Vagina (tissue), 2 donors: ENCODE data around the gene BPIFB6.

Experiments
- POLR2A ChIP-seq, 2 donors: fragments of 450-650 bp; IDR thresholded peaks; one replicate each; pipeline ENCODE4 v1.6.1; 2017; ENCODE audit warnings: antibody characterized with exemption in 2 of 2, mild to moderate bottlenecking in 2 of 2, moderate library complexity in 2 of 2
- TF ChIP-seq, protein P1 (sequence below), 3 experiments: fragments of 450-650 bp in 2 of 3; fragments of 200-600 bp in 1 of 3; sonication (generic) in 1 of 3; IDR thresholded peaks; one replicate each; pipeline ENCODE4 v1.5.1; 2017 to 2019; ENCODE audit warnings: antibody characterized with exemption in 3 of 3, mild to moderate bottlenecking in 2 of 3, moderate library complexity in 2 of 3

DNA sequence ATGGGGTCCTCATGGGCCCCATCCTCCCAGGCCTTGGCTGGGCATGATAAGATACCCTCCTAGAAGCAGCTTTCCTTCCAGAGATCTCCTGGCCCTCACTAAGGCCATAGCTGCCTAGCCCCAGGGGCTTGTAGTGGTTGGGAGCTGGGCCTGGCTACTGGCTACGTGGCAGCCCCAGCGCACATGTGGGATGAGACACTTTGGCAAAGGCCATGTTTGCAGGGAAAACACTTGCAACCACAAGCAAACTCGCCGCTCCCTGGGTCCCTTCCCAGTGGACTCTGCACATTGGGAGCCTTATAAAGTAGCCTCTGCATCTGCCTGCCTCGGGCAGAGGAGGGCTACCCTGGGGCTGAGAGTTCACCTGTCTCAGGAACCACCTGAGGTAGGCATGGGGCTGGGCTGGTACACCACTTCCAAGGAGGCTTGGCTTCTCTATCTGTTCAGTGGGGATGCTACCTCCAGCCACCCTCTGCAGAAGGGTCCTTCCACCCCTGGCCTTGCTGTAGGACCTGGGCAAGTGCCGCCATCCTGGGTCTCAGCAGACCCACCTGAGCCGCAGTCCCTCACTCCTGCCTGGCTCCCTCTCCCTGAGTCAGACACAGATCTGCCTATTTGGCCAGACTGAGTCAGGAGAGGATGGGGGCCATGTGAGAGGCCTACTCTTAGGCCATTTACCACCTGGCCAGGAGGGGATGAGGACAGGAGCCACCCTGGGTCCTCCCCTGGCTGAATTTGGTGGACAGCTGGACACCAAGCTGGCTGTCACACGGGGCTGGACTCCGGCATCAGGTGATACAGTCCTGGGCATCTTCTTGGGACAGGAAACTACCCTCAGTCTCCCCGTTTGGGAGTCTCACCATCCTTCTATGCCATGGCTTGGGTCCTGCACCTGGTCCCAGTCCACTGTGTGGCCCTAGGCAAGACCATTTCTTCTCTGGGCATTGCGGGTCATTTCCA, 23.8 kb upstream of the BPIFB6 start, which contains the start of gene BPIFB2:
- TF ChIP-seq, protein P1, sequence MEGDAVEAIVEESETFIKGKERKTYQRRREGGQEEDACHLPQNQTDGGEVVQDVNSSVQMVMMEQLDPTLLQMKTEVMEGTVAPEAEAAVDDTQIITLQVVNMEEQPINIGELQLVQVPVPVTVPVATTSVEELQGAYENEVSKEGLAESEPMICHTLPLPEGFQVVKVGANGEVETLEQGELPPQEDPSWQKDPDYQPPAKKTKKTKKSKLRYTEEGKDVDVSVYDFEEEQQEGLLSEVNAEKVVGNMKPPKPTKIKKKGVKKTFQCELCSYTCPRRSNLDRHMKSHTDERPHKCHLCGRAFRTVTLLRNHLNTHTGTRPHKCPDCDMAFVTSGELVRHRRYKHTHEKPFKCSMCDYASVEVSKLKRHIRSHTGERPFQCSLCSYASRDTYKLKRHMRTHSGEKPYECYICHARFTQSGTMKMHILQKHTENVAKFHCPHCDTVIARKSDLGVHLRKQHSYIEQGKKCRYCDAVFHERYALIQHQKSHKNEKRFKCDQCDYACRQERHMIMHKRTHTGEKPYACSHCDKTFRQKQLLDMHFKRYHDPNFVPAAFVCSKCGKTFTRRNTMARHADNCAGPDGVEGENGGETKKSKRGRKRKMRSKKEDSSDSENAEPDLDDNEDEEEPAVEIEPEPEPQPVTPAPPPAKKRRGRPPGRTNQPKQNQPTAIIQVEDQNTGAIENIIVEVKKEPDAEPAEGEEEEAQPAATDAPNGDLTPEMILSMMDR (IDR thresholded peaks at IDR 0.05), result no peak
- no peak for TF ChIP-seq POLR2A (IDR thresholded peaks at IDR 0.05)
